Activated naive CD8-positive, alpha-beta T cell (primary cell): ENCODE data around the gene SYNPR.
"Not testable (repeated sequence)": the region's sequence is repeated elsewhere in the genome, so short reads cannot be mapped to it uniquely, and the experiment has no call there.

ENCODE experiments used
- H3K27ac Mint-ChIP-seq: one replicate; pipeline ENCODE4 v1.8.0; 2021; ENCODE audit warnings: mixed read lengths
- H3K27me3 Mint-ChIP-seq: one replicate; pipeline ENCODE4 v1.8.0; 2021; ENCODE audit warnings: mixed read lengths
- H3K36me3 Mint-ChIP-seq: one replicate; pipeline ENCODE4 v1.8.0; 2021; ENCODE audit warnings: mixed read lengths
- H3K4me1 Mint-ChIP-seq: one replicate; pipeline ENCODE4 v1.8.0; 2021; ENCODE audit warnings: low read depth, mixed read lengths
- H3K4me3 Mint-ChIP-seq: one replicate; pipeline ENCODE4 v1.8.0; 2021; ENCODE audit warnings: mild to moderate bottlenecking, mixed read lengths
- H3K9me3 Mint-ChIP-seq: one replicate; pipeline ENCODE4 v1.8.0; 2021; ENCODE audit warnings: low read depth, mixed read lengths

The SYNPR gene

DNA sequence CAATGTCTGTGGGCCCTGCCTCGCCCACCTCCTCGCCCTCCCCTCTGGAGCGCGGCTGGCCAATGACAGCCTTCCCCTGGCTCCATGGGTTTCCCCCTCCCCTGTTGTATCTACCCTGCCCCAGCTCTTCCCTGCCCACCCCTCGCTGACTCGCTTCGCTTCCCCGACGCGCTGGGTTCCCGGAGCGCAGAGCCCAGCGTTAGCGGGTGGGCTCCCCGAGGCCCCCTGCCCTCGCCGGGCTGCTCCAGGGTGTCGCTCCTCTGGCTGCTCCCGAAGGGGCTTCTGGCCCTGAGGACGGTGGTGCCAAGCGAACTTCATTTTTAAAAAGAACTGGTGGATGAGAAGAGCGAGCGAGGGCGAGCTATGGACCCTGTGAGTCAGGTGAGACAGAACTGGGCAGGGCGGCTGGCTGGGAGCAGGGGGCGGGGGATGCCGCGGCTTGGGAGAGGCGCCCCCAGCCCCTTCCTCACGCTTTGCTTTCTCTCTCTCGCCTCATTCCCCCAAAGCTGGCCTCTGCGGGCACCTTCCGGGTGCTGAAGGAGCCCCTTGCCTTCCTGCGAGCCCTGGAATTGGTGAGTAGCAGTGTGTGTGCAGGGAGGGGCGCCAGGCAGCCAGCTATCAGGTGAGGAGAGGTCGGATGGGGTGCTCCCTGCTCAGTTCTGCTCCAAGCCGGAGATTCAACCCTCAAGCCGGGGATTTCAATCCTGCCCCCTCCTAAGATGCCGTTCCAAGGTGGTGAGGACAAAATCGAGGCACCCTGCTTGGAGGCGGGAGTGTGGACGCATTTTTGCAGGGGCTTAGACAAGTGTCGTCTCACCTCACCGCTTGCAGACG lies at the start of gene SYNPR:
Gene SYNPR (plus strand): TSS at position 138 of the 834 bp plus-strand sequence.
- Mint-ChIP-seq H3K9me3 (peaks cover 4% of the 10 kb centered on the region), H3K4me3 (no peak within 1 kb of the TSS), H3K4me1 (no peaks in the 10 kb centered on the region), H3K27me3 (peaks cover 13% of the 10 kb centered on the region), H3K36me3 (no peaks in the 10 kb centered on the region), H3K27ac (no peak within 1 kb of the TSS)

DNA sequence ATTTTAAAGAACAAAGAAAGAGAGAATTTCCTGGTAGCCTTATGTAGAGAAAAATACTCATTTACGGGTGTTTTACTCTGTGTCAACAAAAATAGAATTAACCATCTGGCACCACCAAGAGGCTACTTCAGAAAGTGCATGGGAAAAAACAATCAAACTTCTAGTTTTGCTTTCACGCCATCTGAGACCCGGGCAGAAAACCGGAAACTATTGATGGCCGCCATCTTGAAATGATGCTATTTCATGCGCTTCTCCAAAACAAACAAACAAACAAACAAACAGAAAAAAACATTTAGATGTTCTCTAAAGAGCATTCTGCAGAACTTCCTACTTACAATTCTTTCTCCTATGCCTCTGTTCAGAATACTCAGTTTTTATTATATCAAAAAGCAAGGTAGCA lies 49.4 kb upstream of the SYNPR start:
- no peak overlapping the region for H3K27ac Mint-ChIP-seq
- peaks cover 2% of the 10 kb centered on the region for H3K4me1 Mint-ChIP-seq
- H3K27me3 Mint-ChIP-seq: no peaks in the 10 kb centered on the region
- no peaks in the 10 kb centered on the region for H3K9me3 Mint-ChIP-seq
- H3K36me3 Mint-ChIP-seq: no peaks in the 10 kb centered on the region
- H3K4me3 Mint-ChIP-seq: no peak overlapping the region

DNA sequence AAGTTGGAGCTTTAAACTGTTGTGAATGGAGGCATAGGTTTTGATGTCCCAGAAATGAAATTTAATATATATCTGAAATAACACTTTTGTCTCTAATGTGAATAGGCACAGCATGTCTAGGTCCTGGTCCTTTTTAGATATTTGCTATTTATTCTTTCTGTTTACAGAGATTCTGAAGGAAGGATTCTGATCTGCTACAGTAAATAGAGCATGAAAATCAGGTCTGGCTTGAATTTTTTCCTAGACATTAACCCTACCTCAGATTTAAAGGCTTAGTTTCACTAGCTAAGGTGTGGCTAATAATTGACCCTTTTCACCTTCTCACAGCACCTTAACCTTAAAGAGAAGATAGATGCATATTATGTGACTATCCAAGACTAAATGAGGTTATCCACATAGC lies 48.0 kb upstream of the SYNPR start:
- no peaks in the 10 kb centered on the region for H3K27me3 Mint-ChIP-seq
- no peak overlapping the region for H3K27ac Mint-ChIP-seq
- H3K4me1 Mint-ChIP-seq: peaks cover 2% of the 10 kb centered on the region
- H3K4me3 Mint-ChIP-seq: no peak overlapping the region
- no peaks in the 10 kb centered on the region for H3K9me3 Mint-ChIP-seq
- no peaks in the 10 kb centered on the region for H3K36me3 Mint-ChIP-seq

DNA sequence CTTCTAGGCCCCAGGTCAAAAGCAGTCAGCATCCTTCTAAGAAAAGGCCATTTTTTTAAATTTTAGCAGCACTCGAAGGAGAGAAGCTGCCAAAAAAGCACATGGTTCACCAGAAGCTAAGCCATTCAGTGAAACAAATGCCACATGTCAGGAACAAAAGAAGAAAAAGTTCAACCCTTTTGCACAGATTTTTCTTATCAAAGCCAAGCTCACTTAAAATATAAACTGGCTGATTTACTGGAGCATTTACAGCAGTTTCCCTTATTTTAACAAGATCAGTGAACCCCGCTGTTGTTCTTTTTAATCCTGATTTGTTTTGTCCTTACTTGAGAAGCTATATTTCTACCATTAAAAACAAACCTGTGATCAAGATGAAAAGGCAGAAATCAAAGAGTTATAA lies 46.5 kb upstream of the SYNPR start:
- H3K9me3 Mint-ChIP-seq: no peaks in the 10 kb centered on the region
- no peak overlapping the region for H3K27ac Mint-ChIP-seq
- no peaks in the 10 kb centered on the region for H3K27me3 Mint-ChIP-seq
- no peak overlapping the region for H3K4me3 Mint-ChIP-seq
- no peaks in the 10 kb centered on the region for H3K36me3 Mint-ChIP-seq
- H3K4me1 Mint-ChIP-seq: peaks cover 2% of the 10 kb centered on the region

DNA sequence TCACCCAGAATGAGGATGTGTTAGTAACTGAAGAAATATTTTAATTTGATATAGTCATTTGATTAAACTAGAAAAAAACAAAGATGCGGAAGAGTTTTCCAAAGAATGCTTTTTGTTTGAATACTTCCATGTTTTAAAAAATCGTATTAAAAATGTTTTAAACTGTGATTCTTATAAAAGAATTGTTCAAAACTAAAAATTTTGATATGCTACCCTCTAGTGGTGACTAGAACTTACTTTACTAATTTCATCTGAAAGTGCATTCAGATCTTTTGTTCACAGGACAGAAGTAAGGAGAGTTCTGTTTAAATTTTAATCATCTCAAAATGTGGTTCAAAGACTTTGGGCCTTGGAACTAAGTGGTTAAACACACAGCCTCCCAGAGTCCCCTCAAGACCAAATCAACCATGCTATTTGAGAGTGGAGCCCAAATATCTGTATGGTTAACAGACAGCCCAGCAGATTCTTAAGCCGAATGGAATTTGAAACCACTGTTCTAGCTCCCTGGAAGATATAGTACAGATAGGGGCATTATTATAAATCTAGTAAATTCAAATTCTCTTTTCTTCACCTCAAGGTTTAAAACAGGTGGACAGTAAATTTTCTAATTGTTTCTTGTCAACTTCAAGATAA lies 45.2 kb upstream of the SYNPR start:
- no peaks in the 10 kb centered on the region for H3K27me3 Mint-ChIP-seq
- peaks cover 2% of the 10 kb centered on the region for H3K4me1 Mint-ChIP-seq
- no peak overlapping the region for H3K4me3 Mint-ChIP-seq
- no peaks in the 10 kb centered on the region for H3K9me3 Mint-ChIP-seq
- H3K27ac Mint-ChIP-seq: no peak overlapping the region
- H3K36me3 Mint-ChIP-seq: no peaks in the 10 kb centered on the region

DNA sequence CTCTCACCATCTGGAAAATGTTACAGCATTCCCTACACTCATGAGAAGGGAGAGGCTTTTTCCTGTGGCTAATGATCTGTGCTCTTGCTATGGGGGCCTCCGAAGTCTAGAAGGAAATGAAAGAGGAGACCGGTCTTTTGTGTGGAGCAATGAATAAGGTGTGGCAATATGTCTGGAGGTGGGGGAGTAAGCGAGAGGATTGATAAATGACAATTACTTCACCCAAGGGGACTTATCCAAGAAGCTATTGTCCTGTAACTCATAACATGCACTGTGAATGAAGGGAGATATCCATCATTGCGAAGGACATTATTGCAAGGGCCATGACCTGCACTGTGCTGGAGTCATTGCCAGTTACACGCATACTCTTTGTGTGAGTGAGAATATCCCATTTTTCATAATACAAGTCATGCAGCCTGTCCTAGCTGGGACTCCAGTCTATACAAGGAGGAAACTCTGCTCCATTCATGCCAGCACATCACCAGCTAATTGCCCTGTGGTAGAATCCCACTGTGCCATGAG lies 37.7 kb upstream of the SYNPR start:
- no peak overlapping the region for H3K27ac Mint-ChIP-seq
- H3K9me3 Mint-ChIP-seq: no peaks in the 10 kb centered on the region
- no peaks in the 10 kb centered on the region for H3K36me3 Mint-ChIP-seq
- no peaks in the 10 kb centered on the region for H3K4me1 Mint-ChIP-seq
- no peak overlapping the region for H3K4me3 Mint-ChIP-seq
- H3K27me3 Mint-ChIP-seq: peaks cover 3% of the 10 kb centered on the region

DNA sequence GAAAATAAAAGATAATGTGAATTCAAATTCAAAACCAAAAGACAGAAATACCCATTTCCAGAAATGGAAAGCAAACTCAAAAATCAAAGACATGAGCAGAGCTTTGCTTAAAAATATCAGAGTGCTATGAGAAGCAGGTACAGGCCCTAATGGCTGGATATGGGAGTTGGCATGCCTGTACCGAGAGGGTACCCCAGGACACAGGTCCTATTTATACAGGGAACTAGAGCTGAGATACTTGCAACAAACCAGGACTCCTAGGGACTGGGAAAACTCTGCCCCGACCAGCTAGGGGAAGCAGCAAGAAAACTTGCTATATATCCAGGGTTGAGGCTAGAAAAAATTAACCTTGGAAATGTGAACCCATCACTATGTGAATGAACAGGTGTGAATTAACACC lies 36.0 kb upstream of the SYNPR start:
- Mint-ChIP-seq H3K9me3 (no peaks in the 10 kb centered on the region), H3K4me1 (no peaks in the 10 kb centered on the region), H3K27me3 (peaks cover 3% of the 10 kb centered on the region), H3K27ac (no peak overlapping the region), H3K36me3 (no peaks in the 10 kb centered on the region), H3K4me3 (no peak overlapping the region)

DNA sequence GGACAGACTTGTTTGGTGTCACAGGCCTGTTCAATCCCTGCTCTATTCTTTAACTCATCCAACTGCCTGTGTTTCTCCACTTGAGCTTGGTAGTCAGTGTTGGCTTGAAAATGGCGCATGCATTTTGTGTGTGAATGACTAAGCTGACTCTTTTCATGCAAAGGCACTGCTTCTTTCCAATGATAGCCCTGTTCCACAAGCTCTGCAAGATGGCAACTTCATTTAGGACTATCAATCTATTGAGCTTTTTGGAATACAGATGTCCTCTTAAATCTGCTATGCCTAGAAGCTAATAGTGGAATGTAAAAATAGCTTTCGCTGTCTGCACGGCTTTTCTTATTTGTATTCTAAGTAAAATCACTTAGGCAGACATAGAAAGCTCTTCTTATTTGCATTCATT lies 33.6 kb upstream of the SYNPR start:
- H3K36me3 Mint-ChIP-seq: no peaks in the 10 kb centered on the region
- H3K27ac Mint-ChIP-seq: no peak overlapping the region
- no peaks in the 10 kb centered on the region for H3K9me3 Mint-ChIP-seq
- no peak overlapping the region for H3K4me3 Mint-ChIP-seq
- H3K27me3 Mint-ChIP-seq: peaks cover 2% of the 10 kb centered on the region
- no peaks in the 10 kb centered on the region for H3K4me1 Mint-ChIP-seq

DNA sequence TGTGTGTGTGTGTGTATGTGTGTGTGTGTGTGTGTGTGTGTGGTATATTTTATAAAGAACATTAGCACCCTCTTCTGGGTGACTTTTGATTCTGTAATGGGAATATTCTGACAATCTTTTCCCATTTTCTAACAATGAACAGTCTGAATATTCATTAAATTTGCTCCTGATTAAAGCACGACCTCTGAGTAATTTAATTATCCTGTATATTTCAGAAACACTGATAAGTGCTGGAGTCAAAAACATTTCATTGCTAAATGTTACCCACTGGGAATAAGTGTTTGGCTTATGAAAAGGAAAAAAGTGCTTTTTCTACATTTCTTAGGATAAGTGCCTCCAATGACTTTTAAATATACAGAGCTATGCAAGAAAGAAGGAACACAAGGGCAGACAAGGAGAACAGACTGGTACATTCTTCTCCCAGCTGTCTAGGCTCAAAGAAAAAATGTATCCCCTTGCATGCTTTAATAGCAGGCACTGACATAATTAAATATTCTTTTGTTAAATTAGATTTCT lies 32.3 kb upstream of the SYNPR start:
- H3K36me3 Mint-ChIP-seq: no peaks in the 10 kb centered on the region
- no peaks in the 10 kb centered on the region for H3K9me3 Mint-ChIP-seq
- no peak overlapping the region for H3K4me3 Mint-ChIP-seq
- H3K4me1 Mint-ChIP-seq: no peaks in the 10 kb centered on the region
- H3K27ac Mint-ChIP-seq: no peak overlapping the region
- H3K27me3 Mint-ChIP-seq: peaks cover 2% of the 10 kb centered on the region

DNA sequence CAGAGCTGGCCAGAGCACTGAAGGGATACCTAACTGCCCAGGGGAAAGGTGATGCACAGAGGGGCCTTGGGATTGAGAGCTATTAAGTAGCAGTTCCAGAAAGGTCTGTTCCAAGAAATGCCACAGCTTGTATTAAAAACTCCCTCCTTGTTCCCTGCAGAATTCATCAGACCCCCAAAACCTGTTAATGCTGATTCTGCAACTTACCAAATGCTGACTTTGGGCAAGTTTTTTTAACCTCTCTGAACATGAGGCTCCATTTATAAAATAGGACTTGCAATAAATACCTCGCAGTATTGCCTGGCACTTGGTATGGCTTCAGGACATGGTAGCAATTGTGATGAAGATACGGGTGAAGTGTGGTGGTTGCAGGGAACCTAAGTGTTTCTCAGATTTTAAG lies 30.1 kb upstream of the SYNPR start:
- Mint-ChIP-seq H3K27ac (no peak overlapping the region), H3K27me3 (peaks cover 2% of the 10 kb centered on the region), H3K4me3 (no peak overlapping the region), H3K36me3 (no peaks in the 10 kb centered on the region), H3K9me3 (no peaks in the 10 kb centered on the region), H3K4me1 (no peaks in the 10 kb centered on the region)

DNA sequence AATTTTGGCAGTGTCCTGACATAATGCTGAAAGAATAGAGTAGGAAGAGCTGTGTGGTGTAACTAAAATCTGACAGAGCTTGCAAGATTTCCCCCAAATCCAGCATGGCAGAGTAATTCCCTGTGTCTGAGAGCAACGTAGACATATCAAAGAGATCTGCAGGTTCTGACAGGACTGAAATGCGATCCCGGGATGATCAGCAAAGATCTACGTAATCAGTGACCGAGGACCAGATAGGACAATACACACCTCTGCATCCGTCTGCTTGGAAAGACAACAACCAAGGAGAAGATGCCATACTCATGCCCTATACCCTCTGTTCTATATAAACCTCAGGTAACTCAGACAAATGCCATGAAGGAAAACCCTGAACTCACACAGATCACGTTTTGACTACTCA lies 26.6 kb upstream of the SYNPR start:
- Mint-ChIP-seq H3K27ac (no peak overlapping the region), H3K4me1 (no peaks in the 10 kb centered on the region), H3K27me3 (peaks cover 2% of the 10 kb centered on the region), H3K36me3 (no peaks in the 10 kb centered on the region), H3K9me3 (peaks cover 3% of the 10 kb centered on the region), H3K4me3 (no peak overlapping the region)

DNA sequence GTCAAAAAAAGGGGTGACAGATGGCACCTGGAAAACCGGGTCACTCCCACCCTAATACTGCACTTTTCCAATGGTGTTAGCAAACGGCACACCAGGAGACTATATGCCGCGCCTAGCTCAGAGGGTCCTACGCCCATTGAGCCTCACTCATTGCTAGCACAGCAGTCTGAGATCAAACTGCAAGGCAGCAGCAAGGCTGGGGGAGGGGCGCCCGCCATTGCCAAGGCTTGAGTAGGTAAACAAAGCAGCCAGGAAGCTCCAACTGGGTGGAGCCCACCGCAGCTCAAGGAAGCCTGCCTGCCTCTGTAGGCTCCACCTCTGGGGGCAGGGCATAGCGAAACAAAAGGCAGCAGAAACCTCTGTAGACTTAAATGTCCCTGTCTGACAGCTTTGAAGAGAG lies 22.3 kb upstream of the SYNPR start:
- H3K4me3 Mint-ChIP-seq, H3K9me3 Mint-ChIP-seq, H3K36me3 Mint-ChIP-seq, H3K4me1 Mint-ChIP-seq, H3K27ac Mint-ChIP-seq, H3K27me3 Mint-ChIP-seq: not testable (repeated sequence)

DNA sequence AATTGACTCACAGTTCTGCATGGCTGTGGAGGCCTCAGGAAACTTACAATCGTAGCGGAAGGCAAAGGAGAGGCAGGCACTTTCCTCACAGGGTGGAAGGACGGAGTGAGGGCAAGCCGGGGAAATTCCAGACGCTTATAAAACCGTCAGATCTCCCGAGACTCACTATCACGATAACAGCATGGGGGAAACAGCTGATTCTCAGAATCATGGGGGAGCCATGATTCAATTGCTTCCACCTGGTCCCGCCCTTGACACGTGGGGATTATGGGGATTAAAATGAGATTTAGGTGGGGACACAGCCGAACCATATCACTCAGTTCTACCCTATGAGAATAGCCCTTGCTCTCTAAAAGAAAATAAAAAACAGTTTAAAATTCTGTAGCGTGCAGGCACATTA lies 13.4 kb upstream of the SYNPR start:
- no peak overlapping the region for H3K4me3 Mint-ChIP-seq
- no peak overlapping the region for H3K27ac Mint-ChIP-seq
- no peaks in the 10 kb centered on the region for H3K4me1 Mint-ChIP-seq
- peaks cover 3% of the 10 kb centered on the region for H3K9me3 Mint-ChIP-seq
- H3K27me3 Mint-ChIP-seq: no peaks in the 10 kb centered on the region
- no peaks in the 10 kb centered on the region for H3K36me3 Mint-ChIP-seq

DNA sequence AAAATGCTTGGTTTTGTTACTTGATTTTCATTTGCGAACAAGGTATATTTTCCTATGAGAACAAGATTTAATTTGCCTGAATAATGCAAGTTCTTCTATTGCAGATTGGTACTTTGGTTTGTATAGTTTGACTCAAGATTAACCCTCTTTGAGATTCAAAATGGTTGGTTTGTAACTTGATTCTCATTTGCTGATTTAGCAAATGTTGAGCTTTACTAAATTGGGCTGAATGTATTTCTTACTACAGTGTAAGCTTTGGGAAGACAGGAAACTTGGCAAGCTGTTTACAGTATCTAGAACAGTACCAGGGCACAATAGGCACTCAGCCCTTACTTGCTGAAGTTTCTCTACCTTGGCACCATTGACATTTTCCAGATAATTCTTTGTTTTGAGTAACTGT lies 3.7 kb upstream of the SYNPR start:
- Mint-ChIP-seq H3K4me1 (no peaks in the 10 kb centered on the region), H3K36me3 (no peaks in the 10 kb centered on the region), H3K27ac (no peak overlapping the region), H3K4me3 (no peak overlapping the region), H3K27me3 (peaks cover 12% of the 10 kb centered on the region), H3K9me3 (peaks cover 4% of the 10 kb centered on the region)

DNA sequence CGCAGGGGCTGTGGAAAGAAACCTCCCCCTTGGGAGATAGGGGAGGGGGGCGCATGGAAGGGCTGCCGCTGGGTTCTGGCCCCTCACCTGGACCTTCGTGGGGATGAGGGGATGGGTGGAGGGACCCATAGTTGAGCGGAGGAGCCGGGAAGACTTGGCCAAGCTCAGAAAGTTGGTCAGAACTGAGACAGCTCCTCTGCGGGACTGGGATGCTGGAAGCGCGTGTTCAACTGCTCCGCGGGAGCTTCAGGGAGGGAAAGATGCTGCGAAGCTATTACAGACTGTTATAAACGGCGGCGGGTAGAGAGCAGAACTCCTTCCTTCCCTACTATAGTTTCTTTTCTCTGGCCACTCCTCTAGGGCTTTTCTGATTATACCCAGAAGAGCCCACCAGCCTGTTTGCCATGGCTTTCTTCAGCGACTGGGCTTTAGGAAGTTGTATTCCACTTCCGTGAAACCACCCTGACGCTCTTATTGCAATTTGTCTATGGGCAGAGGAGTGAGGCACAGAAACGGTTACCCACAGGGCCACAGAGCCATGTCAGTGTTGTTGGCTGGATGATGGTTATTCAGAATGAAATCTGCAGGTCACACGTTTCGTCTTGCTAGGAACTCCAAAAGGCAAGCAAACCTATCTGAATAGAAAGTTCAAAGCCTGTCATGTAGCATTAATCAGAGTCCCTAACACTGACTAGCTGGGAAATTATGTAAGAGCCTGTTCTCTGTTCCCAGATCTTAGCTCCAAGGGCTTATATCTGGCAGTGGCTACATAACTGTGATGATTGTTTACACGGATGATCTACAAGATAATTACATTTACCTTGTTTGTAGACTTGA lies 1.1 kb downstream of the SYNPR start:
- Mint-ChIP-seq H3K27me3 (peaks cover 13% of the 10 kb centered on the region), H3K36me3 (no peaks in the 10 kb centered on the region), H3K27ac (no peak overlapping the region), H3K4me1 (no peaks in the 10 kb centered on the region), H3K4me3 (no peak overlapping the region), H3K9me3 (peaks cover 4% of the 10 kb centered on the region)
